HG03439 (cell line): ENCODE results near the gene LRIG3.
"Not testable (repeated sequence)": the region's sequence is repeated elsewhere in the genome, so short reads cannot be mapped to it uniquely, and the experiment has no call there.

Experiments
- ATAC-seq: cut with Tn5 transposase; IDR thresholded peaks from one replicate; pipeline ENCODE4 v1.9.1; 2021; ENCODE audit warnings: mild to moderate bottlenecking, moderate library complexity; ENCODE audit not compliant: unreplicated experiment

The LRIG3 gene

GRCh38 chr12:58920102-58920960 is at the start of gene LRIG3:
Gene LRIG3, minus strand, starts transcription at chr12:58920504. Its CDS starts 269 bp downstream, at chr12:58920235.
- peak; percentile 90 for ATAC-seq

- ATAC-seq = no peak
These were observed 48.9 kb upstream of the LRIG3 start for GRCh38 chr12:58969237-58969636.

- ATAC-seq = no peak
These were observed 47.3 kb upstream of the LRIG3 start for GRCh38 chr12:58967561-58967960.

- no peak for ATAC-seq
These were observed 46.6 kb upstream of the LRIG3 start for GRCh38 chr12:58966939-58967338.

- ATAC-seq = no peak
These were observed 45.3 kb upstream of the LRIG3 start for GRCh38 chr12:58965568-58965967.

- ATAC-seq = no peak
These were observed 43.5 kb upstream of the LRIG3 start for GRCh38 chr12:58963844-58964243.

- no peak for ATAC-seq
These were observed 41.6 kb upstream of the LRIG3 start for GRCh38 chr12:58961906-58962305.

GRCh38 chr12:58961166-58961565 is 40.9 kb upstream of the LRIG3 start:
- no peak for ATAC-seq

GRCh38 chr12:58959639-58960300 is 39.5 kb upstream of the LRIG3 start:
- ATAC-seq = no peak

GRCh38 chr12:58957298-58957697 is 37.0 kb upstream of the LRIG3 start:
- ATAC-seq = no peak

- ATAC-seq = no peak
These were observed 35.5 kb upstream of the LRIG3 start for GRCh38 chr12:58955849-58956248.

- no peak for ATAC-seq
These were observed 33.7 kb upstream of the LRIG3 start for GRCh38 chr12:58954002-58954401.

- no peak for ATAC-seq
These were observed 30.4 kb upstream of the LRIG3 start for GRCh38 chr12:58950739-58951100.

GRCh38 chr12:58949954-58950738 is 29.8 kb upstream of the LRIG3 start:
- not testable (repeated sequence) for ATAC-seq

- ATAC-seq = no peak
These were observed 22.8 kb upstream of the LRIG3 start for GRCh38 chr12:58943079-58943478.

- ATAC-seq = no peak
These were observed 22.0 kb upstream of the LRIG3 start for GRCh38 chr12:58942345-58942744.

GRCh38 chr12:58939399-58940100 is 19.2 kb upstream of the LRIG3 start:
- no peak for ATAC-seq

- no peak for ATAC-seq
These were observed 18.1 kb upstream of the LRIG3 start for GRCh38 chr12:58938440-58938839.

GRCh38 chr12:58934528-58934927 is 14.2 kb upstream of the LRIG3 start:
- ATAC-seq = no peak

GRCh38 chr12:58932806-58933681 is 12.7 kb upstream of the LRIG3 start:
- no peak for ATAC-seq
